Measurements from ENCODE around the gene DNAJB2.

DNA sequence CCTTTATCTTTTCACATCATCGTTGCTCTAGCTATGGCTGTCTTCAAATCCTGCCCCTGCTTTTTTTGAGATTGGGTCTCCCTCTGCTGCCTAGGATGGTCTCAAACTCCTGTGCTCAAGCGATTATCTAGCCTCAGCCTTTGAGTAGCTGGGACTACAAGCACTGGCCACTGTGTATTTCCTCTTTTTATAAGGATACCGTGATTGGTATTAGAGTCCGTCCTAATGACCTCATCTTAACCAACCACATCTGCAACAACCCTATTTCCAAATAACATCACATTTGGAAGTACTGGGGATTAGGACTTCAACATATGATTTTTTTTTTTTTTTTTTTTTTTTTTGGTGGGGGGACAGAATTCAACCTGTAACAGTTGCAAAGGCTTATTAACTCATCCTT lies 44.3 kb downstream of the DNAJB2 start:
- TF ChIP-seq, protein P1, sequence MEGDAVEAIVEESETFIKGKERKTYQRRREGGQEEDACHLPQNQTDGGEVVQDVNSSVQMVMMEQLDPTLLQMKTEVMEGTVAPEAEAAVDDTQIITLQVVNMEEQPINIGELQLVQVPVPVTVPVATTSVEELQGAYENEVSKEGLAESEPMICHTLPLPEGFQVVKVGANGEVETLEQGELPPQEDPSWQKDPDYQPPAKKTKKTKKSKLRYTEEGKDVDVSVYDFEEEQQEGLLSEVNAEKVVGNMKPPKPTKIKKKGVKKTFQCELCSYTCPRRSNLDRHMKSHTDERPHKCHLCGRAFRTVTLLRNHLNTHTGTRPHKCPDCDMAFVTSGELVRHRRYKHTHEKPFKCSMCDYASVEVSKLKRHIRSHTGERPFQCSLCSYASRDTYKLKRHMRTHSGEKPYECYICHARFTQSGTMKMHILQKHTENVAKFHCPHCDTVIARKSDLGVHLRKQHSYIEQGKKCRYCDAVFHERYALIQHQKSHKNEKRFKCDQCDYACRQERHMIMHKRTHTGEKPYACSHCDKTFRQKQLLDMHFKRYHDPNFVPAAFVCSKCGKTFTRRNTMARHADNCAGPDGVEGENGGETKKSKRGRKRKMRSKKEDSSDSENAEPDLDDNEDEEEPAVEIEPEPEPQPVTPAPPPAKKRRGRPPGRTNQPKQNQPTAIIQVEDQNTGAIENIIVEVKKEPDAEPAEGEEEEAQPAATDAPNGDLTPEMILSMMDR (IDR thresholded peaks at IDR 0.05; ENCODE audit: low read depth, low read length): no peak
- no peak for TF ChIP-seq EZH2phosphoT487 (IDR thresholded peaks at IDR 0.05; ENCODE audit: low read depth)

Measured in OCI-LY3 (cell line).